NCI-H146 treated with DMSO at 0.1 percent for 48 hours (cell line): ENCODE data around the gene ACCSL.

ENCODE experiments used
- DNase-seq: peaks from one replicate; lab custom pipeline; 2025; ENCODE audit not compliant: unreplicated experiment; lab: John Stamatoyannopoulos, UW

Gene ACCSL

GRCh38 chr11:44047931-44048431 is at the start of gene ACCSL:
TSS of gene ACCSL (plus strand) at chr11:44047981. CDS start at chr11:44048037, 56 bp downstream.
- DNase-seq: no peak

DNA sequence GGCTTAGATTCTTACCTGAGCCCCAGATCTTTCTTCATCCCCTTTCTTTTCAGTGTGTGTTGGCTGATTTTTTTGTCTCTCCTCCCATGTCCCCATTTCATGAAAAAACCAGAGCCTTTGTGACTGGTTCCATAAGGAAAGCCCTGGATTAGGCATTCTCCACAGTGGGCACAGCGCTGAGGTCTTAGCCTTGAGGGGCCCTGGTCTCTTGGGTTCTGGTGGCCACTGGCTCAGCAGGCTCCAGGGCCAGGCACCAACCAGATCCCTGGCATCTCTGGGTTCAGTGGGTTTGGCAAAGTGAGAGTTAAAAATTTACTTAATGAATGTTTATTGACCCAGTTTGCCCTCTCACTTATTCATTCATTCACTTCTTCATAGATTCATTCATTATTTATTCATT is 49.5 kb upstream of the ACCSL start:
- no peak for DNase-seq

GRCh38 chr11:44000731-44001130 is 47.0 kb upstream of the ACCSL start:
- no peak for DNase-seq

DNA sequence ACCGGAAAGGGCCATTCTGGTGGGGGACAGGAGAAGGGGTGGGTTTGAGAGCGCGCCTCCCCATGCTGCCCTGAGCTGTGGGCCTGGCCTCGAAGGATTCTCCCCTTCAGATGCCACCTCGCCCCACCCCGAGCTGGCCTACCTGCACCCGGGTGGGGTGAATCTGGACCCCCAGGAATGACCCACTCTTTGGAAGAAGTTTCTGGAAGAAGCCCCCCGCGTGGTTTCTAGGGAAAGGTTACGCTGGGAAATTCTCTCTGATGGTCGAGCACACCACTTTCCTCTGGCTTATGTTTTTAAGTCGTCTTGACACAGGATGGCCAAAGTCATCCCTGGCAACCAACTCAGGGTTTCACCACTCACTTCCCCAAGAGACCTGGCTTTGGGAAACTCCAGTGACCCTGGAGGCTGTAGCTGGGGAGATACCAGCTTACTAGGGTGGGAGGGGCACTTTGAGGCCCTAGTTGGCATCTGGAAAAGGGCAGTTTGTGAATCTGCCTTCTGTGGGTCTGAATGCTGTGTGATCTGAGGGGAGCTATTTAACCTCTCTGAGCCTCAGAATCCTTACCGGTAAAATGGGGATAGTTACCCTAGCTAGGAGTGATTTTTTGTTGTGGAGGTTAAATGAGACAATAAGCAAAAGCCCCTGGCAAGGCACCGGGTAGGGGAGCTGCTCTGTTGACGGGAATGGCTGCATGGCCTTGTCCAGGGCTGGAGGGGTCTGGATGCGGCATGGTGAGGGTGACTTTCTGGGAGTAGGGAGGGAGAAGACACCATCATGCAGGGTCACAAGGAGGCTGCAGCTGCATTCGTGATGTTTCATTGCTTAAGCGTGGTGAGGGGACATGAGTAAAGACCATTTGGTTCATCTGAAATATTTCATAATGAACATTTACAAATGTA is 45.3 kb upstream of the ACCSL start:
- no peak for DNase-seq

- no peak for DNase-seq
These were observed 43.9 kb upstream of the ACCSL start for GRCh38 chr11:44003736-44004451.

DNA sequence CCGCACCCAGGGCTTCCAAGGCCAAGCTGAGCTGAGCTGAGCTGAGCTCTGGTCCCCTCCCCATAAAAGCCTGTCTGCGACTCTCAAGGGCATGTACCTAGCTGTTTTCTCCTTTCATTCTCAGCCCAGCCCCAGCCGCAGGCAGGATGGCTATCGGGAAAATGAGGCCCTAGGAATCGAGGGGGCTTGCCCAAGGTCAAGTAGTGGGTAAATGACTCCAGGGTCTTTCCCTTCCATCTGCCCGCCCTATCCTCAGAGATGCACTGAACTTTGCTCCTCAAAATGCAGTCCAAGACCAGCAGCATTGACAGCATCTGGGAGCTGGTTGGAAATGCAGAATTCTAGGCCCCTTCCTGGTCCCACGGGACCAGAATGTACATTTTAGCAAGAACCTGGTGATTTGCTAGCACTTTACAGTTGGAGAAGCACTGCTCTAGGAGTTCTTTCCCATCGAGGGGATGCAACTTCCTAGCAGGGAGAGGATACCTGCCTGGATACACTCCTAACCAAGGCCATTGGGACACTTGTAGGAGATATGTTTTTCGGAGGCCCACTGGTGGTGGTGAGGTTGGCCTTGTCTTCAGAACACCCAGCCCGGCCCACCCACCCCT is 43.2 kb upstream of the ACCSL start:
- DNase-seq: no peak

DNA sequence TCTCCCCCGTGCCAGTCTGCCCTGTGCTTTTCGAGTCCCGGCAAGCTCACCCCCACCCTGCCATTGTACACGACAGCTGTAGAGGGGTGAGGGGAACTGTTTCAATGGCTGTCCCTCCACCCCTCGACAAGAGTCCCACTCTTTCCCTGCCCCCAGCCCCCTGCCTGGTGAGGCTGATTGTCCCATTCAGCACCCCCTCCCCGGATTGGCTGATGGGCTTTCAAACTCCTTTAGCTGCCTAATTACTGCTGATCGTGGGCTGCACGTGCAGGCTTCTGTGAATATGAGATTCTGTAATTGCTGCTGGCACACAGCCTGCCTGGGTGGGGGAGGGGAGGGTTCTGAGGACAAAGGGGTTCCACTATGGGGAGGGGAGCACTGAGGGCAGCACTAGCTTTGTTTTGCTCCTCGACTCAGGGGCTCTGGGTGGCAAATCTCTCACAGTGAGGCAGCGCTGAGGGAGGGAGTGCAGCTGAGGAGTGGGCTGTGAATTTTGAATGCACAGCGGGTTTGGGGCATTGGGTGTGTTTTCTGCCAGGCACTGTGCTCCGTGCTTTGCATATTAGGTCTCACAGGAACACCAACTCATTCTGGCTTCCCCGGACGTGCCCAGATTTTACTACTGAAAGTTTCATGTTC is 42.6 kb upstream of the ACCSL start:
- peak; percentile 26 for DNase-seq

GRCh38 chr11:44005956-44006355 is 41.8 kb upstream of the ACCSL start:
- no peak for DNase-seq

DNA sequence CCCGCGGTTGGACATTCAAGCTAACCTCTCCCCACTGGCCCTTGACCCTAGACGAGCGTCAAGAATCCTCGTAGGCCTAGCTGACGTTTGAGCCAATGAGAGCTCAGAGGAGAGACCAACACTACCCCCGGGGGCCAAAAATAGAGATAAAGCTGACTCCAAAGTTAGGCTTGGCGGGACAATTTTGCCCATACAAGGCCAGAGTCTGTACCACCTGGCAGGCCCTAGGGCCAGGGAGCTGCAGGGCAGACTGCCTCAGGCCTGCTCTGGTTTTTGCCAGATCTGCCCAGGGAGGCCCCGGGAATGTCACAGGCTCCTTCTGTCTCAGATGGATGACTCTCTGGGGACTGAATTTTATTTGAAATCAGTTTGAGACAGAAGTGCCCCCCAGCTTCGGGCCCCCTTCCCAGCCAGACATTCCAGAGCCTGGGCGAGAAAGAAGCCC is 40.8 kb upstream of the ACCSL start:
- DNase-seq: no peak

- no peak for DNase-seq
These were observed 40.2 kb upstream of the ACCSL start for GRCh38 chr11:44007481-44008087.

DNA sequence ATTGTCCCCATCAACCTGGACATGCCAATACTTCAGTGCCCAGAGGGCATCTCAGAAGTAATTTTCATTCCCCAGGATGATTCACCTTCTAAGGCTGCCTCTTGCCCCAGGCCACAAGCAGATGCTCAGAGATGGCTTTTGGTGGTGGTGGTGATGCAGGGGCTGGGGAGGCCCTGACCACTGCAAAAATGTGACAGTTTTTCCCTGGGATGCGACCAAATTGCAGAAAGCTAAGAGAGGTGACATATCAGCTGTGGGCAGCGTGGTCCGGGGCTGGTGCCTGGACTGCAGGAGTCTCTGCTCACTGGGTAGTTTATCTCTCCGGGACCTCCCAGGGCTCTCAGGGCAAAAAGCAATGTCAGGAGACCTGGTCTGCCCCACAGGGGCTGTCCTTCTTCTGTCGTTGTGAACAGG is 39.7 kb upstream of the ACCSL start:
- no peak for DNase-seq

GRCh38 chr11:44008698-44009097 is 39.1 kb upstream of the ACCSL start:
- no peak for DNase-seq

- no peak for DNase-seq
These were observed 37.0 kb upstream of the ACCSL start for GRCh38 chr11:44010789-44011251.

GRCh38 chr11:44011797-44012196 is 36.0 kb upstream of the ACCSL start:
- DNase-seq: no peak

- DNase-seq: no peak
These were observed 32.7 kb upstream of the ACCSL start for GRCh38 chr11:44014968-44015623.

- no peak for DNase-seq
These were observed 32.2 kb upstream of the ACCSL start for GRCh38 chr11:44015624-44016007.

DNA sequence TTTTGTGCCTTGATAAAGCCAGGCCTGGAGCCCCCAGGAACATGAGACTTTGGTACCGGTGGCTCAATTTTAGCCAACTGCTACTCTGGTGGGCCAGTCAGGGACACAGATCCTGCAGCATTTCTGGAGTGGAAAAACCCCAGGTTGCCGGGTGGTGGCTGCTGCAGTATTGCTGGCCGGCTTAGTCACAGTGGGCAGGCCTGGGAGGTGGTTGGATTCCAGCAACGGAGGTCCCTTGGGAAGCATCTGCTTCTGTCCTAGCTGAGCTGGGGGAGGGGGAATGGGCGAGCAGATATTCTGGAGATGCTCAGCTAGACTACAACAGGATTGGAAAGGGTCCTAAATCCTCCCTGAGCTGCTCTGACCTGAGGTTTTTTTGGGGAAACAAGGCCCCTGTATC is 31.6 kb upstream of the ACCSL start:
- no peak for DNase-seq

DNA sequence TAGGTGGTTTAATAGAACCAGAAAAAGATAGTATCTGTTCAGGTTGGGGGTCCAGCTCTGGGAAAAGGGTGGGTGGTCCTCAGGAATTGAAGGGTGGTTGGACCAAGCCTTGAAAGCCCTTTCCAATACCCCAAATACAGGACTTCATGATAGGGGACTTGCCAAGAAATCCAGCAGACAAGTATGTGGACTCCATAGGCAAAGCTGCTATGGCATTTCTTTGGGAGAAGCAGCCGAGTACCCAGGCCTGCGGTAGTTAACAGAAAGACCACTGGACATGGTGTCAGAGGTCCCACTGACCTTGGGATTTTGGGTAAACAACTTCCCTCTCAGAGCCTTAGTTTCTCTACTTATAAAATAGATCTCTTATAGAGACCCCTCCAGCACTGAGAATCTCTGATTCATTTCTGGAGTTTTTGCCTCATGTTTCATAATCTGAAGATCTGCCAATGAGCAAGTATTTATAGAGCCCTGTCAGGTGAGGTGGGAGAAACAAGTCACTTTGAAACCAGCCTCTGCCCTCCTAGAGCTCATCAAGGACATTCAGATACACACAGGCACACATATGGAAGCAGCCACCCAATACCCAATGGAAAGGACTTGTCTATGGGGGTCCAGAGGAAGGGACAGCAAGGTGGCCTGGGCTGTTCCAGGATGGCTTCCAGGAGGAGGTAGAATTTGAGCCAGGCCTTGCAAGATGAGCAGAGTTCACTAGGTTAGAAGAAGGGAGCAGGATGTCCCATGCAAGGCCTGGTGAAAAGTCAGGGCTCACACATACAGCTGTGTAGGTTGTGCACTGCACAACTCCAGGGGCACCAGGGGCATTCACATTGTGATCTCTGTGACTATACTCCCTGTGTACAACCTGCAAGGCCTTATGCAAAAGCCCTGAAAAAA is 31.0 kb upstream of the ACCSL start:
- DNase-seq: no peak
